Measurements from ENCODE around the gene UNC13A. TPM values are rescaled to one million over a fixed set of nuclear protein-coding genes. Genes with fewer than 3 reads are reported as not detected.

Gene UNC13A
- total RNA-seq, 1 donor from 2014 or later = 1.2 TPM

- DNase-seq (ENCODE audit: low read depth) = peak; percentile 4
- H3K4me1 Mint-ChIP-seq (ENCODE audit: low read depth, unreplicated experiment) = no peaks in the 10 kb centered on the region
- H3K79me2 ChIP-seq (ENCODE audit: insufficient read depth, low read length) = no peaks in the 10 kb centered on the region
- H3K9ac ChIP-seq (ENCODE audit: low read length) = no peak overlapping the region
- H3K36me3 ChIP-seq (ENCODE audit: insufficient read depth, low read length) = no peaks in the 10 kb centered on the region
- no peak for FAIRE-seq
- no peak overlapping the region for H3K4me3 Mint-ChIP-seq (ENCODE audit: unreplicated experiment)
- H3K4me2 ChIP-seq (ENCODE audit: low read length) = peak overlapping the region; percentile 26
- no peaks in the 10 kb centered on the region for H3K4me1 ChIP-seq (ENCODE audit: insufficient read depth, low read length)
- no peaks in the 10 kb centered on the region for H4K20me1 ChIP-seq (ENCODE audit: insufficient read depth, low read length)
- H3K27ac Mint-ChIP-seq (ENCODE audit: unreplicated experiment) = peak overlapping the region; percentile 47
- H2AFZ ChIP-seq (ENCODE audit: low read depth, low read length) = no peak overlapping the region
- peaks cover 9% of the 10 kb centered on the region for H3K9me3 Mint-ChIP-seq (ENCODE audit: unreplicated experiment)
- TF ChIP-seq CTCF (IDR thresholded peaks at IDR 0.05; ENCODE audit: insufficient read depth, low read depth, low read length) (no peak), EZH2 (IDR thresholded peaks at IDR 0.05; ENCODE audit: insufficient read depth, low read length) (no peak)
- no peaks in the 10 kb centered on the region for H3K9me3 ChIP-seq (ENCODE audit: insufficient read depth, low read depth, low read length)
- no peaks in the 10 kb centered on the region for H3K36me3 Mint-ChIP-seq (ENCODE audit: low read depth, unreplicated experiment)
- H3K4me3 ChIP-seq (ENCODE audit: insufficient read depth, low read depth, low read length) = no peak overlapping the region
- H3K27me3 Mint-ChIP-seq (ENCODE audit: low read depth, unreplicated experiment) = peaks cover 13% of the 10 kb centered on the region
- no peaks in the 10 kb centered on the region for H3K27me3 ChIP-seq (ENCODE audit: insufficient read depth, low read length)
- H3K27ac ChIP-seq (ENCODE audit: low read depth, low read length) = no peak overlapping the region
Measured at GRCh38 chr19:17616961-17617806, 71.0 kb downstream of the UNC13A start.

GRCh38 chr19:17616686-17616960 lies 71.5 kb downstream of the UNC13A start:
- FAIRE-seq (no peak), DNase-seq (ENCODE audit: low read depth) (no peak)
- Histone ChIP-seq H4K20me1 (ENCODE audit: insufficient read depth, low read length) (no peaks in the 10 kb centered on the region), H2AFZ (ENCODE audit: low read depth, low read length) (no peak overlapping the region), H3K36me3 (ENCODE audit: insufficient read depth, low read length) (no peaks in the 10 kb centered on the region), H3K4me2 (ENCODE audit: low read length) (peak overlapping the region; percentile 26), H3K79me2 (ENCODE audit: insufficient read depth, low read length) (no peaks in the 10 kb centered on the region), H3K4me3 (ENCODE audit: insufficient read depth, low read depth, low read length) (no peak overlapping the region), H3K27ac (ENCODE audit: low read depth, low read length) (no peak overlapping the region), H3K27me3 (ENCODE audit: insufficient read depth, low read length) (no peaks in the 10 kb centered on the region), H3K4me1 (ENCODE audit: insufficient read depth, low read length) (no peaks in the 10 kb centered on the region), H3K9me3 (ENCODE audit: insufficient read depth, low read depth, low read length) (no peaks in the 10 kb centered on the region), H3K9ac (ENCODE audit: low read length) (no peak overlapping the region)
- Mint-ChIP-seq H3K27me3 (ENCODE audit: low read depth, unreplicated experiment) (peaks cover 16% of the 10 kb centered on the region), H3K27ac (ENCODE audit: unreplicated experiment) (no peak overlapping the region), H3K36me3 (ENCODE audit: low read depth, unreplicated experiment) (no peaks in the 10 kb centered on the region), H3K4me3 (ENCODE audit: unreplicated experiment) (no peak overlapping the region), H3K4me1 (ENCODE audit: low read depth, unreplicated experiment) (no peaks in the 10 kb centered on the region), H3K9me3 (ENCODE audit: unreplicated experiment) (peaks cover 7% of the 10 kb centered on the region)
- TF ChIP-seq CTCF (IDR thresholded peaks at IDR 0.05; ENCODE audit: insufficient read depth, low read depth, low read length) (no peak), EZH2 (IDR thresholded peaks at IDR 0.05; ENCODE audit: insufficient read depth, low read length) (no peak)
